Gastrocnemius medialis (tissue), 4 donors: Measurements from ENCODE around the gene SULT2A1.

ENCODE experiments used
- POLR2A ChIP-seq, 2 donors: fragments of 450-650 bp; IDR thresholded peaks; one replicate each; pipeline ENCODE4 v1.6.1; 2017; ENCODE audit warnings: antibody characterized with exemption in 2 of 2, mild to moderate bottlenecking in 2 of 2, moderate library complexity in 2 of 2
- TF ChIP-seq, protein P1 (sequence below), 5 experiments: fragments of 450-650 bp in 3 of 5; fragments of 200-600 bp in 2 of 5; sonication (generic) in 2 of 5; IDR thresholded peaks in 4 of 5; conservative IDR thresholded peaks in 1 of 5; 1 replicate in 4 of 5; 2 replicates in 1 of 5; pipeline ENCODE4 v1.5.1; 2016 to 2019; ENCODE audit warnings: antibody characterized with exemption in 5 of 5, mild to moderate bottlenecking in 3 of 5, moderate library complexity in 3 of 5

DNA sequence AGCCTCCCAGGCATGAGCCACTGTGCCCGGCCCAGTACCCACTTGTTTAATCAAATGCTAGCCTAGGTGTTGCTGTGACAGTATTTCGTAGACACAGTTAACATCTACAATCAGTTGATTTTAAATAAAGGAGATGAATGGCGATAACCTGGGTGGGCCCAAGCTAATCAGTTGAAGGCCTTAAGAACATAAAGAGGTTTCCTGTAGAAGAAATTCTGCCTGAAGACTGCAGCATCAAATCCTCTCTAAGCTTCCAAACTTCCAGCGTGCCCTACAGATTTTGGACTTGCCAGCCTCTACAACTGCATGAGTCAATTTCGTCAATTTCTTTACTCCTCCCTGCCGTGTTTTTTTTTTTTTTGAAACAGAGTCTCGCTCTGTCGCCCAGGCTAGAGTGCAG is 13.2 kb upstream of the SULT2A1 start:
- TF ChIP-seq, protein P1, sequence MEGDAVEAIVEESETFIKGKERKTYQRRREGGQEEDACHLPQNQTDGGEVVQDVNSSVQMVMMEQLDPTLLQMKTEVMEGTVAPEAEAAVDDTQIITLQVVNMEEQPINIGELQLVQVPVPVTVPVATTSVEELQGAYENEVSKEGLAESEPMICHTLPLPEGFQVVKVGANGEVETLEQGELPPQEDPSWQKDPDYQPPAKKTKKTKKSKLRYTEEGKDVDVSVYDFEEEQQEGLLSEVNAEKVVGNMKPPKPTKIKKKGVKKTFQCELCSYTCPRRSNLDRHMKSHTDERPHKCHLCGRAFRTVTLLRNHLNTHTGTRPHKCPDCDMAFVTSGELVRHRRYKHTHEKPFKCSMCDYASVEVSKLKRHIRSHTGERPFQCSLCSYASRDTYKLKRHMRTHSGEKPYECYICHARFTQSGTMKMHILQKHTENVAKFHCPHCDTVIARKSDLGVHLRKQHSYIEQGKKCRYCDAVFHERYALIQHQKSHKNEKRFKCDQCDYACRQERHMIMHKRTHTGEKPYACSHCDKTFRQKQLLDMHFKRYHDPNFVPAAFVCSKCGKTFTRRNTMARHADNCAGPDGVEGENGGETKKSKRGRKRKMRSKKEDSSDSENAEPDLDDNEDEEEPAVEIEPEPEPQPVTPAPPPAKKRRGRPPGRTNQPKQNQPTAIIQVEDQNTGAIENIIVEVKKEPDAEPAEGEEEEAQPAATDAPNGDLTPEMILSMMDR (IDR thresholded peaks at IDR 0.05 in 4 of 5, conservative IDR thresholded peaks at IDR 0.05 in 1 of 5): no peak
- TF ChIP-seq POLR2A (IDR thresholded peaks at IDR 0.05): no peak
